ENCODE results near the gene MAFG.

MAFG gene

DNA sequence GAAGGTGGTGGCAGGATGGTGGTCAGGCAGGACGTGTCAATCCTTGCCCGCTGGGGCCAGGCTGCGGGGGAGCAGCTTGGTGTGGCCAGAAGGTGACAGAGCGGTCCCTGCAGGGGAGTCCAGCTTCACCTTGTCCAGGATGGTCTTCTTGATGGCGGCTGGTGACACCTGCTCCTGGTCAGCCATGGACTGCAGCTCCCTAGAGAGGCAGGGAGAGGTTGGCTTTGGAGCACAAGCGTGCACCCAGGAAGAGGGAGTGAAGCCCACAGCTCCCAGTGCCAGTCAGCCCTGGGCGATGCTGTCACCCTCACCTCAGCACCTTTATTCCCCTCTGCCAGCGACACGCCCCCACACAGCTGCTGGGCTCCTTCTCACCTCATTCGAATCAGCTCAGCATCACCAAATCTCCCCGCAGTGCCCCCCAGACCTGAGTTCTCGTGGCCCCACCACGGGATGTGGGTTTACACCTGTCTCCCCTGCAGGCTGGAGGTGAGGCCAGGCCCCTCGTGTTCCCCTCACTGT is 5.7 kb upstream of the MAFG start:
- Histone ChIP-seq H3K9me3 (ENCODE audit: insufficient read depth, low read length) (no peaks in the 10 kb centered on the region), H3K4me3 (ENCODE audit: insufficient read length, low read depth) (no peak overlapping the region), H3K36me3 (ENCODE audit: insufficient read depth, insufficient read length, low read length) (peaks cover 44% of the 10 kb centered on the region), H3K4me1 (ENCODE audit: insufficient read depth, insufficient read length) (peaks cover 30% of the 10 kb centered on the region), H3K9ac (ENCODE audit: insufficient read length, low read depth) (no peak overlapping the region), H3K27me3 (ENCODE audit: insufficient read depth, insufficient read length) (peaks cover 12% of the 10 kb centered on the region)
- DNase-seq (ENCODE audit: low read depth, low spot score), result no peak
- TF ChIP-seq ZNF274 (IDR thresholded peaks at IDR 0.05; ENCODE audit: low read depth, low read length), result no peak
- no peak for TF ChIP-seq YY1 (IDR thresholded peaks at IDR 0.05; ENCODE audit: insufficient read depth, insufficient read length)
- no peak for TF ChIP-seq SUZ12 (IDR thresholded peaks at IDR 0.05; ENCODE audit: extremely low read depth, insufficient read depth, insufficient read length)

DNA sequence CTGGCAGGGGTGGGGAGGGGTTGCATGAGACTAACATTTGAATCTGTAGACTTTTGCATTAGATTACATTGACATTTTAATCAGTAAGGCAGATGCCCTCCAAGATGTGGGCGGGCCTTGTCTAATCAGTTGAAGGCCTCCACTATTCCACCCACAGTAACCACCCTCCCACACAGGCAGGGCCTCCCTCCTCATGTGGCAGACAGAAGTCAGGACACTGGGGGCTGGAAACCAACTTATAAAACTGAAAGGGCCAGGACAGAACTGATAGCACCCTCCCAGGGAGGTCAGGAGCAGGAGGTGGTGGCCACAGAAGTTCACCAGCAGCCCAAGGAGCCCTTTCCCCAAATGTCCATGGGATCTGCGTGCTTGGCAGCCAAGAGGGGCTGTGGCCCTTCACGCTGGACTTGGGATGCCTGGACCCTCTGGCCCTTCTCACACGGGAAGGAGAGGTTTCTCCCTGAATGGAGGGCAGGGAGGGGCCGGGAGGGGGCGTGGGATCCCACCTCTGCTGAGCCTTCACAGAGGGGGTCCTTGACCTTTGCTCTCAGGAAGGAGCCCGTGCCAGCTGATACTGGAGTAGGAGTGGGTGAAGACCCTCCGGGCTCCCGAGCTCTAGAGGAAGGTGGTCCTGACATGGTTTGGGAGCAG is 4.9 kb upstream of the MAFG start:
- Histone ChIP-seq H3K36me3 (ENCODE audit: insufficient read depth, insufficient read length, low read length) (peaks cover 44% of the 10 kb centered on the region), H3K9ac (ENCODE audit: insufficient read length, low read depth) (no peak overlapping the region), H3K9me3 (ENCODE audit: insufficient read depth, low read length) (no peaks in the 10 kb centered on the region), H3K27me3 (ENCODE audit: insufficient read depth, insufficient read length) (peaks cover 10% of the 10 kb centered on the region), H3K4me3 (ENCODE audit: insufficient read length, low read depth) (no peak overlapping the region), H3K4me1 (ENCODE audit: insufficient read depth, insufficient read length) (peaks cover 30% of the 10 kb centered on the region)
- TF ChIP-seq ZNF274 (IDR thresholded peaks at IDR 0.05; ENCODE audit: low read depth, low read length) (no peak), SUZ12 (IDR thresholded peaks at IDR 0.05; ENCODE audit: extremely low read depth, insufficient read depth, insufficient read length) (no peak), YY1 (IDR thresholded peaks at IDR 0.05; ENCODE audit: insufficient read depth, insufficient read length) (no peak)
- DNase-seq (ENCODE audit: low read depth, low spot score), result no peak

DNA sequence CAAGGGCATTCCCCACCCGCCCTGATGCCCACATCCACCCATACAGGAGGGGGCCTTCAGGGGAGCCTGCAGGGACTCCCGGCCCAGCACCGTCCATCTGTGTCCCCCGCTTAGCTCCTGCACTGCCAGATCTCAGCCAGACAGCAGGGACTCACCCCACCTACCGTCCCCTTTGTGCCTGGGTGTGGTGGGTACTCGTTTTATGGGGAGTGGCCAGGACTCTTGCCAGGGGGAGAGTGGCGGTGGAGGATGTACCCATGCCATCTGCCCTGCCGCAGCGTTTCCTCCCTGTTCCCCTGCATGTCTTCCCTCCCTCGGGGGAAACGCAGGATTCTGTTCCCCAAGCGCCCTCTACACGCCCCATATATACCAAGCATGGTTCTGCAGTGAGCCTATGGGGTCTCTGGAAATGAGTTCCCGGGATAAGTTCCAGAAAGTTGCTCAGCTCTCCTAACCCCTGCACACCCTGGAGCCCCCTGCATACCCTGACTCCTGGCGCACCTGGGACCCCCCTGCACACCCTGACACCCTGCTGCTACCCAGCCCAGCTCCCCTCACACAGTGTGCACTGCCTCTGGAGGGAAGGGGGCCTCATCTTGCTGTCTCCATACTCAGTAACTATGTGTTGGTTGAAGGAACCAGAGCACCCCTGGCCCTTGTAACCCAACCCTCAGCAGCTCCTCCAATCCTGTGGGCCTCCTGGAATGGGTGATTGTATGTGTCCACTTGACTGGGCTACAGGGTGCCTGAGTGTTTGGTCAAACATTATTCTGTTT is 4.2 kb upstream of the MAFG start:
- Histone ChIP-seq H3K9me3 (ENCODE audit: insufficient read depth, low read length) (no peaks in the 10 kb centered on the region), H3K27me3 (ENCODE audit: insufficient read depth, insufficient read length) (peaks cover 10% of the 10 kb centered on the region), H3K4me1 (ENCODE audit: insufficient read depth, insufficient read length) (peaks cover 30% of the 10 kb centered on the region), H3K9ac (ENCODE audit: insufficient read length, low read depth) (no peak overlapping the region), H3K4me3 (ENCODE audit: insufficient read length, low read depth) (no peak overlapping the region), H3K36me3 (ENCODE audit: insufficient read depth, insufficient read length, low read length) (peaks cover 44% of the 10 kb centered on the region)
- TF ChIP-seq ZNF274 (IDR thresholded peaks at IDR 0.05; ENCODE audit: low read depth, low read length) (no peak), SUZ12 (IDR thresholded peaks at IDR 0.05; ENCODE audit: extremely low read depth, insufficient read depth, insufficient read length) (no peak), YY1 (IDR thresholded peaks at IDR 0.05; ENCODE audit: insufficient read depth, insufficient read length) (no peak)
- DNase-seq (ENCODE audit: low read depth, low spot score), result no peak

DNA sequence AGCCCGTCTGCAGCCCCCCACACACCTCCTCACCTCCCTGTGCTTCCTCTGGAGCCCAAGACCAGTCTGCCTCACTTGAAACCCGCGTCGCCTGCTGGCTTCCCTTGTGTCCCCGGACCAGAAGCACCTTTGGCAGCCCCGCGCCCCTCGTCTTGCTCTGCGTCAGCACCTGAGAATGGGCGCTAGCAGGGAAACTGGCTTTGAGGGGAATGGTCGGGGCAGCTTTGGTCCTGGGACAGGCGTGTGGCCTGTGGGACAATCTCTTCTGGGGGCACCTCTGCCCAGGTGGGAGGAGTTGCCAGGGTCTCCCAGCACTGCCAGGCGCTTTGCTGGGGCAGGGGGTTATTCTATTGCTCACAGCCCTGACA is 3.6 kb upstream of the MAFG start:
- Histone ChIP-seq H3K36me3 (ENCODE audit: insufficient read depth, insufficient read length, low read length) (peaks cover 44% of the 10 kb centered on the region), H3K9me3 (ENCODE audit: insufficient read depth, low read length) (no peaks in the 10 kb centered on the region), H3K4me3 (ENCODE audit: insufficient read length, low read depth) (no peak overlapping the region), H3K9ac (ENCODE audit: insufficient read length, low read depth) (no peak overlapping the region), H3K4me1 (ENCODE audit: insufficient read depth, insufficient read length) (peaks cover 30% of the 10 kb centered on the region), H3K27me3 (ENCODE audit: insufficient read depth, insufficient read length) (peaks cover 10% of the 10 kb centered on the region)
- TF ChIP-seq YY1 (IDR thresholded peaks at IDR 0.05; ENCODE audit: insufficient read depth, insufficient read length) (no peak), SUZ12 (IDR thresholded peaks at IDR 0.05; ENCODE audit: extremely low read depth, insufficient read depth, insufficient read length) (no peak), ZNF274 (IDR thresholded peaks at IDR 0.05; ENCODE audit: low read depth, low read length) (no peak)
- no peak for DNase-seq (ENCODE audit: low read depth, low spot score)

DNA sequence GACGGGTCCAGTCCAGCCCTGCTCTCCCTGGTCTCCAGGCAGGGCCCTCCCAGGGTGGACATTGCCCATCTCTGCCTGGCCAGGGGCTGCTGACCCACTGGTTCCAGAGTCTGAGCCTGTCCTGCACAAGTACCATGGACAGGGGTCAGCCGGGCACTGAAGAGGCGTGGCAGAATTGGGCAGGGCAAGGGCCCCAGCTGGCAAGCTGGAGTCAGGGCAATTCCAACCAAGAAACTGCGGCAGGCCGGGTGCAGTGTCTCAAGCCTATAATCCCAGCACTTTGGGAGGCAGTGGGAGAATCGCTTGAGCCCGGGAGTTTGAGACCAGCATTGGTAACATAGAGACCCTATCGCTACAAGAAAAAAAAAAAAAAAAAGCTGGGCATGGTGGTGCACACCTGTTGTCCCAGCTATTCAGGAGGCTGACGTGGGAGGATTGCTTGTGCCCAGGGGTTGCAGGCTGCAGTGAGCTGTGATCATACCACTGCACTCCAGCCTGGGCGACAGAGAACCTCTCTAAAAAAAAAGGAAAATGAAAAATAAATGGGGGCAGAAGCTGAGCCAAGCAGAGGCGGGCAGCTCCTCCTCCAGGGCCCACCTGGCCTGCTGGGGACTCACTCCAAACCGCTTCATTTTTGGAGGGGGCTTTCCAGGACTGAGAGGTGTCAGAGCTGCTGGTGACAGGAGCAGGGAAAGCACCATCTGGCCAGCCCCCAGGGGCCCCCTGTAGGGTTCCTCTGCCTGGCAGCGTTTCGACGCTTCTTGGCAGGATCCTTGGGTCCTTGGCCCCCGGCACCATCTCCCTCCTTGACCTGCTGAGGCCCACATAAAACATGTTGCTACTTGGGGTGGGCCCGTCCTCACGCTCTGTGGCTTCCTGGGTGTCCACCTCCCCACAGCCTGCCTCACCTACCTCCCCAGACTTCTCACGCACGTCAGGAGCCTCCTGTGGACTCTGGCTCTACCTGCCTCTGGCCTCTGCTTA is 2.9 kb upstream of the MAFG start:
- H3K9ac ChIP-seq (ENCODE audit: insufficient read length, low read depth), result peak overlapping the region; percentile 10
- H3K36me3 ChIP-seq (ENCODE audit: insufficient read depth, insufficient read length, low read length), result peaks cover 38% of the 10 kb centered on the region
- peaks cover 10% of the 10 kb centered on the region for H3K27me3 ChIP-seq (ENCODE audit: insufficient read depth, insufficient read length)
- no peak for DNase-seq (ENCODE audit: low read depth, low spot score)
- peaks cover 29% of the 10 kb centered on the region for H3K4me1 ChIP-seq (ENCODE audit: insufficient read depth, insufficient read length)
- TF ChIP-seq ZNF274 (IDR thresholded peaks at IDR 0.05; ENCODE audit: low read depth, low read length), result no peak
- TF ChIP-seq SUZ12 (IDR thresholded peaks at IDR 0.05; ENCODE audit: extremely low read depth, insufficient read depth, insufficient read length), result no peak
- no peak for TF ChIP-seq YY1 (IDR thresholded peaks at IDR 0.05; ENCODE audit: insufficient read depth, insufficient read length)
- no peaks in the 10 kb centered on the region for H3K9me3 ChIP-seq (ENCODE audit: insufficient read depth, low read length)
- H3K4me3 ChIP-seq (ENCODE audit: insufficient read length, low read depth), result no peak overlapping the region

DNA sequence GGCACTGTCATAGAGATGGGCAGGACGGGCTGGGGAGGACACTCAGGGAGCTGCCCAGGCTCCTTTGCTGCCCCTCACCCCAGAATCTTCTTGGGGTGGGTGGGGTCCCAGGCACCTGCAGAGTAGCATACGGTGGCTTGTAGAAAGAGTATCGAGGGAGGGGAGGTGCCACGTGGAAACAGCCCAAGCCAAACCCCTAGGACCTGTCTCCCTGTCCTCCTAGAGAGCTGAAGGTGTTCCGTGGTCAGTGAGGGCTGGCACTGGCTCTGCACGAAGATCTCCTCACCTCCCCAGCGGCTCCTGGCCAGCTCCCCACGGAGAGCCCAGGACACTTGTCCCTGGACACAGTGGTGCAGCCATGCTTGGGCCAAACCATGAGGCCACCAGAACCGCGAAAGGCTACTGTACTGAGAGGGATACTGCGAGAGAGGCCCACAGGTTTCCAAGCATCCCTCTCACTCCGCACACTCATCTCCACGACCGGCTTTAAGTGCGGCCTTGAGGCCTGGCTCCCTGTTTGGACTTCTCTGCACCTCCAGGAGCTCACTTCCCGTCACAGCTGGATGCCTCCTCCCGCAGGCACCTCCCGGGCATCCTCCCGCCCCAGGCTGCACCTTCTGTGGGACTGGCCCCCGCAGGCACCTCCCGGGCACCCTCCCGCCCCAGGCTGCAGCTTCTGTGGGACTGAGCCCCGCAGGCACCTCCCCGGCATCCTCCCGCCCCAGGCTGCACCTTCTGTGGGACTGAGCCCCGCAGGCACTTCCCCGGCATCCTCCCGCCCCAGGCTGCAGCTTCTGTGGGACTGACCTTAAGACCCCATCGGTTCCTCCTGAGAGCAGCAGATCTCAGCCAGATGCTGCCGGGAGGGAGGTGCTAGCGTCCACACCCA is 2.0 kb upstream of the MAFG start:
- peaks cover 10% of the 10 kb centered on the region for H3K27me3 ChIP-seq (ENCODE audit: insufficient read depth, insufficient read length)
- H3K9me3 ChIP-seq (ENCODE audit: insufficient read depth, low read length), result no peaks in the 10 kb centered on the region
- no peak for DNase-seq (ENCODE audit: low read depth, low spot score)
- peaks cover 28% of the 10 kb centered on the region for H3K4me1 ChIP-seq (ENCODE audit: insufficient read depth, insufficient read length)
- TF ChIP-seq SUZ12 (IDR thresholded peaks at IDR 0.05; ENCODE audit: extremely low read depth, insufficient read depth, insufficient read length) (no peak), YY1 (IDR thresholded peaks at IDR 0.05; ENCODE audit: insufficient read depth, insufficient read length) (no peak), ZNF274 (IDR thresholded peaks at IDR 0.05; ENCODE audit: low read depth, low read length) (no peak)
- H3K9ac ChIP-seq (ENCODE audit: insufficient read length, low read depth), result peak overlapping the region; percentile 92
- peaks cover 33% of the 10 kb centered on the region for H3K36me3 ChIP-seq (ENCODE audit: insufficient read depth, insufficient read length, low read length)
- H3K4me3 ChIP-seq (ENCODE audit: insufficient read length, low read depth), result no peak overlapping the region

Measured in NT2/D1 (cell line).